Trophoblast cell (in vitro differentiated cells and primary cell): ENCODE data around the gene GSK3B.

Source experiments
- DNase-seq, 2 donors: peaks; one replicate each; pipeline ENCODE4 v3.0.0-alpha.2; 2016
- H2AFZ ChIP-seq: 2 replicates; pipeline ENCODE4 v1.6.1; 2013; ENCODE audit warnings: low read length, moderate library complexity, mild to moderate bottlenecking; ENCODE audit not compliant: insufficient read depth, poor library complexity
- H2AK5ac ChIP-seq: 2 replicates; pipeline ENCODE4 v1.6.1; 2013; ENCODE audit warnings: mild to moderate bottlenecking, low read length
- H2BK120ac ChIP-seq: 2 replicates; pipeline ENCODE4 v1.6.1; 2013; ENCODE audit warnings: low read length, mild to moderate bottlenecking, moderate library complexity; ENCODE audit not compliant: insufficient read depth, poor library complexity
- H2BK12ac ChIP-seq: 2 replicates; pipeline ENCODE4 v1.6.1; 2013; ENCODE audit warnings: mild to moderate bottlenecking, low read length, moderate library complexity
- H2BK5ac ChIP-seq: 2 replicates; pipeline ENCODE4 v1.6.1; 2013; ENCODE audit warnings: low read length, low read depth, moderate library complexity, mild to moderate bottlenecking; ENCODE audit not compliant: poor library complexity
- H3K14ac ChIP-seq: 2 replicates; pipeline ENCODE4 v1.6.1; 2013; ENCODE audit warnings: mild to moderate bottlenecking, low read length
- H3K18ac ChIP-seq: 2 replicates; pipeline ENCODE4 v1.6.1; 2013; ENCODE audit warnings: mild to moderate bottlenecking, low read length
- H3K23ac ChIP-seq: 2 replicates; pipeline ENCODE4 v1.6.1; 2013; ENCODE audit warnings: low read length
- H3K27ac ChIP-seq: 2 replicates; pipeline ENCODE4 v1.5.1; 2013; ENCODE audit warnings: low read depth, mild to moderate bottlenecking, inconsistent platforms, low read length, moderate library complexity
- H3K27me3 ChIP-seq: 2 replicates; pipeline ENCODE4 v1.6.1; 2013; ENCODE audit warnings: inconsistent platforms, mild to moderate bottlenecking, low read length, moderate library complexity; ENCODE audit not compliant: insufficient read depth
- H3K36me3 ChIP-seq, 2 experiments: 1 replicate in 1 of 2; 2 replicates in 1 of 2; pipeline ENCODE4 v1.6.1; 2013; ENCODE audit warnings: low read length in 2 of 2, mild to moderate bottlenecking in 2 of 2, moderate library complexity in 1 of 2; ENCODE audit not compliant: insufficient read depth in 2 of 2, control insufficient read depth in 1 of 2
- H3K4ac ChIP-seq: 2 replicates; pipeline ENCODE4 v1.6.1; 2013; ENCODE audit warnings: low read depth, mild to moderate bottlenecking, low read length, moderate library complexity
- H3K4me1 ChIP-seq, 2 experiments: 1 replicate in 1 of 2; 2 replicates in 1 of 2; pipeline ENCODE4 v1.6.1; 2013; ENCODE audit warnings: low read length in 2 of 2, mild to moderate bottlenecking in 2 of 2, moderate library complexity in 1 of 2; ENCODE audit not compliant: insufficient read depth in 2 of 2, control insufficient read depth in 1 of 2
- H3K4me2 ChIP-seq: 2 replicates; pipeline ENCODE4 v1.6.1; 2013; ENCODE audit warnings: inconsistent platforms, mild to moderate bottlenecking, low read length, moderate library complexity
- H3K4me3 ChIP-seq: 2 replicates; pipeline ENCODE4 v1.5.1; 2013; ENCODE audit warnings: mild to moderate bottlenecking, low read depth, low read length, inconsistent platforms
- H3K79me1 ChIP-seq: one replicate; pipeline ENCODE4 v1.6.1; 2013; ENCODE audit warnings: low read length
- H3K79me2 ChIP-seq: 2 replicates; pipeline ENCODE4 v1.6.1; 2013; ENCODE audit warnings: low read length, mild to moderate bottlenecking; ENCODE audit not compliant: control insufficient read depth, insufficient read depth, poor library complexity
- H3K9ac ChIP-seq: 2 replicates; pipeline ENCODE4 v1.6.1; 2013; ENCODE audit warnings: mild to moderate bottlenecking, low read length
- H3K9me3 ChIP-seq: 2 replicates; pipeline ENCODE4 v1.6.1; 2013; ENCODE audit warnings: low read depth, mild to moderate bottlenecking, control low read depth, inconsistent platforms, low read length; ENCODE audit not compliant: insufficient read depth
- H4K12ac ChIP-seq: 2 replicates; pipeline ENCODE4 v1.6.1; 2013; ENCODE audit warnings: low read depth, mild to moderate bottlenecking, low read length, moderate library complexity
- H4K8ac ChIP-seq: 2 replicates; pipeline ENCODE4 v1.6.1; 2013; ENCODE audit warnings: low read depth, mild to moderate bottlenecking, low read length, moderate library complexity
- H4K91ac ChIP-seq: one replicate; pipeline ENCODE4 v1.6.1; 2013; ENCODE audit warnings: low read depth, mild to moderate bottlenecking, low read length, moderate library complexity
- WGBS: extraction: QIAGEN DNeasy Blood & Tissue Kit; methylation state at CpG from one replicate; pipeline ENCODE4 v1.1.7; 2013; ENCODE audit warnings: missing lambda C conversion rate; ENCODE audit not compliant: insufficient read length, insufficient coverage; ENCODE audit errors: extremely low coverage; 5-methylcytosine and 5-hydroxymethylcytosine counted together

Gene GSK3B

GRCh38 chr3:120021523-120021922 is 72.7 kb downstream of the GSK3B start:
- H4K12ac ChIP-seq: no peak overlapping the region
- no peaks in the 10 kb centered on the region for H3K27me3 ChIP-seq
- H2BK120ac ChIP-seq: no peak overlapping the region
- DNase-seq: peak in 1 of 2 donors; percentile 20
- H3K18ac ChIP-seq: no peak overlapping the region
- H3K4ac ChIP-seq: no peak overlapping the region
- H3K4me2 ChIP-seq: no peak overlapping the region
- H3K14ac ChIP-seq: no peak overlapping the region
- no peak overlapping the region for H2BK12ac ChIP-seq
- no peak overlapping the region for H3K9ac ChIP-seq
- H2AK5ac ChIP-seq: no peak overlapping the region
- no peaks in the 10 kb centered on the region for H3K4me1 ChIP-seq
- no peaks in the 10 kb centered on the region for H3K9me3 ChIP-seq
- H2BK5ac ChIP-seq: no peak overlapping the region
- H3K23ac ChIP-seq: no peak overlapping the region
- no peak overlapping the region for H3K4me3 ChIP-seq
- H3K79me2 ChIP-seq: peaks cover 5% of the 10 kb centered on the region
- H3K36me3 ChIP-seq: peaks cover 0 to 2% of the 10 kb centered on the region in 2 experiments
- H3K27ac ChIP-seq: no peak overlapping the region
- no peaks in the 10 kb centered on the region for H3K79me1 ChIP-seq
- H4K91ac ChIP-seq: no peak overlapping the region
- no peak overlapping the region for H4K8ac ChIP-seq
- H2AFZ ChIP-seq: no peak overlapping the region

- no peak overlapping the region for H4K12ac ChIP-seq
- no peak overlapping the region for H3K4me3 ChIP-seq
- no peak overlapping the region for H2AFZ ChIP-seq
- no peak overlapping the region for H2BK12ac ChIP-seq
- H2BK5ac ChIP-seq: no peak overlapping the region
- no peak overlapping the region for H3K23ac ChIP-seq
- WGBS: no CpG with 5 or more reads among the region's 3 CpGs
- H3K9me3 ChIP-seq: no peaks in the 10 kb centered on the region
- peak overlapping the region; percentile 91 for H3K4ac ChIP-seq
- no peak overlapping the region for H2AK5ac ChIP-seq
- no peaks in the 10 kb centered on the region for H3K4me1 ChIP-seq
- H3K27me3 ChIP-seq: no peaks in the 10 kb centered on the region
- no peak overlapping the region for H4K91ac ChIP-seq
- no peak overlapping the region for H3K14ac ChIP-seq
- H2BK120ac ChIP-seq: no peak overlapping the region
- H3K9ac ChIP-seq: no peak overlapping the region
- H3K79me2 ChIP-seq: peaks cover 2% of the 10 kb centered on the region
- H3K18ac ChIP-seq: no peak overlapping the region
- H3K4me2 ChIP-seq: no peak overlapping the region
- no peak overlapping the region for H3K27ac ChIP-seq
- peaks cover 0 to 2% of the 10 kb centered on the region in 2 experiments for H3K36me3 ChIP-seq
- H3K79me1 ChIP-seq: no peaks in the 10 kb centered on the region
- H4K8ac ChIP-seq: no peak overlapping the region
- DNase-seq: no peak
These were observed 75.9 kb downstream of the GSK3B start for GRCh38 chr3:120018299-120018698.

- Histone ChIP-seq H3K23ac (no peak overlapping the region), H3K4ac (no peak overlapping the region), H4K12ac (no peak overlapping the region), H3K9ac (no peak overlapping the region), H2BK12ac (no peak overlapping the region), H3K79me2 (peaks cover 2% of the 10 kb centered on the region), H4K91ac (no peak overlapping the region), H3K27me3 (no peaks in the 10 kb centered on the region), H3K18ac (no peak overlapping the region), H3K14ac (no peak overlapping the region), H2BK5ac (no peak overlapping the region), H3K4me2 (no peak overlapping the region), H4K8ac (no peak overlapping the region), H3K79me1 (no peaks in the 10 kb centered on the region), H2AFZ (no peak overlapping the region), H3K36me3 (peaks cover 0 to 2% of the 10 kb centered on the region in 2 experiments), H3K4me3 (no peak overlapping the region), H2BK120ac (no peak overlapping the region), H2AK5ac (no peak overlapping the region), H3K9me3 (no peaks in the 10 kb centered on the region), H3K27ac (no peak overlapping the region), H3K4me1 (no peaks in the 10 kb centered on the region)
- WGBS: no CpG with 5 or more reads among the region's 3 CpGs
- DNase-seq: no peak
These were observed 76.6 kb downstream of the GSK3B start for GRCh38 chr3:120017692-120018091.

GRCh38 chr3:120013481-120013880 is 80.8 kb downstream of the GSK3B start:
- Histone ChIP-seq H3K4ac (no peak overlapping the region), H4K8ac (no peak overlapping the region), H3K27ac (no peak overlapping the region), H4K12ac (no peak overlapping the region), H3K79me1 (no peaks in the 10 kb centered on the region), H3K36me3 (peaks cover 0 to 2% of the 10 kb centered on the region in 2 experiments), H3K23ac (no peak overlapping the region), H4K91ac (no peak overlapping the region), H2BK5ac (no peak overlapping the region), H3K4me2 (no peak overlapping the region), H3K4me1 (no peaks in the 10 kb centered on the region), H3K9ac (no peak overlapping the region), H3K27me3 (no peaks in the 10 kb centered on the region), H3K79me2 (peaks cover 7% of the 10 kb centered on the region), H2BK12ac (no peak overlapping the region), H3K4me3 (no peak overlapping the region), H2AK5ac (no peak overlapping the region), H3K14ac (no peak overlapping the region), H2AFZ (no peak overlapping the region), H3K18ac (no peak overlapping the region), H2BK120ac (no peak overlapping the region), H3K9me3 (no peaks in the 10 kb centered on the region)
- no CpG with 5 or more reads among the region's 3 CpGs for WGBS
- no peak for DNase-seq
